ENCODE results near the gene NDC1.

Gene NDC1

DNA sequence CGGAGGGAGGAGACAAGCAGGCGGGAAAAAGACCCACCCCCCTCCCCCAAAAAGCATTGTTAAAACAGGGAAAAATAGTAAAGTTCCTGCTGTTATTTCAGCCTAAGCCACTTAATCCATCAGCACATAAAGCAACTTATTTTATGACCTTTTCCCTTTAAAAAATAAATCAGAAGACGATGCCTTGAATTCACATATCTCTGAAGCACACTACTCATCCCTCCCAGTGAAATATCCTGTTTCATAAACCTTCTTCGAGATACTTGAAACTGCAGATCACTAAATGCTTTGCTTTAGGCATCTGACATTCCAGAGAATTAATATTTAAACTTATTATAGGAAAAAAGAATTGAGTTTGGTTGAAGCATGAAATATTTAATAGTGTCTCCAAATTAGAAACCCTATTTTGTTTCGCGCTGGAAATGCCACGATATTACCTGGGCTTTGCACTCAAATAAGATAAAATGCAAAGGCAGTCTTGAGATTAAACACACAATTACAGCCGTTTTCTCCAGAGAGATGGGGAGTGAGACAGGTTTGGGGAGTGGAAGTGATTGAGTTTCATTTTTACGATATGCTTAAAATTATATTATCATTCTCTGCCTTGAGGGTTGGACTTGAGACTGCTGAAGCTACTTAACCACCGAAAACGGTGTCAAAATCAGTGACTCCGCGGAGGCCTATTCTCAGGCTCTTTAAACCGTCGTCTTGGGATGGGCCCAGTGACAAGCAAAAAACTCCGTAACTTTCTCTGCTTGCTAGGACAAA lies 108.5 kb downstream of the NDC1 start:
- DNase-seq: no peak

GRCh38 chr1:53728702-53729455 lies 109.2 kb downstream of the NDC1 start:
- DNase-seq: no peak

GRCh38 chr1:53728196-53728595 lies 109.9 kb downstream of the NDC1 start:
- DNase-seq: no peak

- no peak for DNase-seq
Measured at GRCh38 chr1:53727461-53728092, 110.5 kb downstream of the NDC1 start.

DNA sequence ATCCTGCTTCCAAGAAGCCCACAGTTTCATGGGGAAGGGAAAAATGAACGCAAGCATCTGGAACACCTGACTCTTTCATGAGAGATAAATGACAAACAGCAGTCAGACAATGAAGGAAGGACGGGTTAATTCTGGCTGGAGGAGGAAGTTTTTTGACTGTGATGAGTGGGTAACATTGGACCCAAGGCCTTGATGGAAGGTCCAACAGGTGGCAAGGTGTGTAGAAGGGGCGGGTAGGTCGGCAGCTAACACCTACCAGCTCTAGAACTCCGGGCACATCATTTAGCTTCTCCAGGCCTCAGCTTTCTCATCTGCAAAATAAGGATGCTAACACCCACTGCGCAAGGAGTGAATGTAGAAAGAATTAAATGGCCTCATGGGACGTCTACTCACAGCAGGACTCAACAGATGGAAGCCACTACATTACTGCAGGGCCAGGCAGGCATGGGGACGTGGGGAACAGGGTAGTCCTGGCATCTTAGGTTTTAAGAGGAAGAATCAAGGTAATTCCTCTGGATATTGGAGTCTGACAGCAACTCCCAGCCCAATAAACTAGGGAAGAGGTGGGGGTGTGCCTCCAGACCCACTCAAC lies 112.0 kb downstream of the NDC1 start:
- DNase-seq: no peak

DNA sequence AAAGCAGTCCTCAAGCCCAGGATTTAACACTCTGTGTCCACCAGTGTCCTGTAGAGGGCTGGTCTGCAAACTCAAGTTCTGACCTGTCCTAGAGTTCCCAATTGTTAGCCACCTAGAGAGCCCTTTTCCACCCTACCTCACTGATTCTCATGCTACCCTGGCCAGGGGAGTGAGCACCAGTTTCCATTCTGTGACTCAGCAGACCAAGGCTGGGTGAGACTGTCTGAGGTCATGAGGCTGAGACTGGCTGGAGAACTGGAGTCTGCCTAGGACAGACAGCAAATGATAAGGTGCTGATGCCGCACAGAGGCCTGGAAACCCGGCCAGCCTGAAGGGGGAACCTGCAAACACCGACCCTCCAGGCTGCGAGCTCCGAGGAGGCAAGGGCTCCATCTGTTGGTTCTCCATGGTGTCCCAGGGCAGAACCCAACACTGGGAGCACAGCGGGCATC lies 112.8 kb downstream of the NDC1 start:
- DNase-seq: peak; percentile 24 to 34

DNA sequence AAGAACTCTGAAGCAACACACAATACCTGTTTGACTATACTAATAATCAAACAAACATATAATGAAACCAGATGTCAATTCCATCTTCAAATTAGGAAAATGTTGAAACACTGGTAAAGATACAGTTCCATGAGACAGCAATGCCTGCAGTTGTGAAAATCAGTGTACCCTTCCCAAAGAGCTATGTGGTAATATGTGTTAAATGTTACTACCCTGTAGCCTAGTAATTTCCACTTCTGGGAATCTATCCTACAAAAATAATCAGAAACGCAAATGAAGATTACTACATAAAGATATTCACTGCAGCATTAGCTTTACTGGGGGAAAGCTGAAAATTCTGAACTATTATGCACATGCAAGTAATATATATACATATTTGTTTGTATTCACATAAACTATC lies 116.1 kb downstream of the NDC1 start:
- DNase-seq: no peak

DNA sequence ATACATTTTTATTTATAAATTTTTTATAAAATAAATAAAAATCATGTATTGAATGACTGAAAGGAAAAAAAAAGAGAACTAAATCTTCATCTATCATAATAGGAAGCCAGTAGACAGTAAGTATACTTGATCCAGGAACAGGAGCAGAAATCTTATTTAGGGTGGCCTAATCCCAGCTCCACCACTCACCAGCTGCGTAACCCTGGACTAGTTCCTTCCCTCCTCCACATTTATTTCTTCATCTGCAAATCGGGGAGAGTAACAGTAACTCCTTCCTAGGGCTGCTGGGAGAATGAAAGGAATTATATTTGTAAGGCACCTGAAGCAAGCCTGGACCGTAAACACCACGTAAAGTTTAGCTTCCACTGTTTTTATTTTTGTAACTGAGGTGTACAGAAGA lies 117.0 kb downstream of the NDC1 start:
- no peak for DNase-seq

GRCh38 chr1:53719469-53719868 lies 118.6 kb downstream of the NDC1 start:
- DNase-seq: no peak

DNA sequence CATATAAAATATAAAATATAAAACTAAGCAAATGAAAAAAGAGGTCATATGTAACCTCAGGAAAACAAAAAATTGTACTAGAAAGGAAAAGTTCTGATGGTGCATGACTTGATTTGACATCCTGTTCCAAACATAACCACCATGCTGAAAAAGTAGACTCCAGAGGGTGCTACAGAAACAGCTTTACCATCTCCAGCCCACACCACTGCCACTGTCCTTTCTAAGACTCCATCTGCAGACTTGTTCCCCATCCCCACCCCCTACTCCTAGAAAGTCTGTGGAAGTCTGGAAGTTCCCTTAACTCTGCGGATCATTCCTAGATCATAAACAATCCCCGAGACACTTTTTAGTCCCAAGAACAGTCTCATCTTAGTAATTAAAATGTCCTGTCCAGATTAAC lies 119.7 kb downstream of the NDC1 start:
- DNase-seq: no peak

DNA sequence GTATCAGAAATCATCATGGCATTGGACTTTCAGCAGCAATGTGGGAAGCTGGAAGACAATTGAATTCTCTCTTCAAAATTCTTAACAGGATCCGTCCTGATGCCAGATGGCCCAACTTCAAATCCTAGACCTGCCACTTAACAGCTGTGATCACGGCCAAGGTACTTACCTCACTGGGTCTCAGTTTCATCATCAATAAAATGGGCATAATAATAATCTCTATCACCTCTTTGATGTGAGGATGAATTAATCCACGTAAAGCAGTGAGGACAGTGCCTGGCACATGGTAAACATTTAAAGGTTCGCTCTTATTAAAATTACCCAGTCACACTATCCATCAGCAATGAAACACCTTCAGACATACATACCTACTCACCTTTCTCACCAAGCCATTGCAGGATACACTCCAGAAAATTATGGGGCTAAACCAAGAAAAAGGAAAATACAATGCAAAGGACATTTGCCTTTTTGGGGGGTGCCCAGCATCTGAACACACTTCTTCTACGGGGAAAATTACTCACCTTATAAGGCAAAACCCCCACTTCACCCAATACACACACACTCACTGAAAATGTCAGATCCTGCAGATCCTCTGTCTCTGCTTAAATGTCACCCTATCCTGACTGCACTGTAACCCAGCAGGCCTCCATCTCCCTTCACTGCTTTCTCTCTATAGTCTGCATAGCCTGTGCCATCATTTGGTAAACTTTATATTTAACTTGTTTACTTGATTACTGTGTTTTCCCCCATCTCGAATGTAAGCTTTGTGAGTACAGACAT lies 120.9 kb downstream of the NDC1 start:
- DNase-seq: no peak

DNA sequence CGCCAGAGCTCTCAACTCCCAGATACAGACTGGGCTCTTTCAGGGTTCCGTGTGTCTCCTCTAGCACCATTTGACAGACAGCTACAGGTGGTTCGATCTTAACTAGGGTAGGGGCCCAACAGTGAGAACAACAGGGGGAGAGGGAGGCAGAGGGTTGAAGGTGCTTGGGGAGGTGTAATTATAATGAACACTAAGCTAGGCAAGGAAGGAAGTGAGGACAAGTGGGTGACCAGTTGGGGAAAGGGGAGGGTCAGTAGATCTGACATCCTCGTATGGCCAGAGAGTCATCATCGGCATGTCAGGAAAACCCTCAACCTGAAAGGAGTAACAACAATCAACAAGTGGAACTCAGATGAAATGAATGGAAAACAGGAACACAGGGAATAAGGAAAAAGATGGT lies 121.9 kb downstream of the NDC1 start:
- no peak for DNase-seq

GRCh38 chr1:53715478-53715877 lies 122.6 kb downstream of the NDC1 start:
- DNase-seq: no peak

All from NCI-H446 (cell line).